OCI-LY7 (cell line): ENCODE measurements around the gene DIRAS1. TPM values are rescaled to one million over a fixed set of nuclear protein-coding genes. Genes with fewer than 3 reads are reported as not detected.

Experiments used
- BruUV-seq: library from RNA; stranded (reverse); fragments of 400-500 nt; replicated peaks from 2 replicates; lab custom pipeline; 2021; lab: Mats Ljungman, UMichigan
- CTCF ChIA-PET: fragments of 300-600 bp; sonication (Branson Sonifier 250); formaldehyde crosslinking; loops from one replicate; lab custom pipeline; 2022; ENCODE audit warnings: antibody characterized with exemption; ENCODE audit not compliant: unreplicated experiment; lab: Charles Lee
- POLR2A ChIA-PET: fragments of 300-600 bp; sonication (Branson Sonifier 250); formaldehyde crosslinking; loops from one replicate; lab custom pipeline; 2022; ENCODE audit warnings: antibody characterized with exemption; lab: Charles Lee
- DNase-seq: peaks from one replicate; pipeline ENCODE4 v3.0.0-alpha.2; 2015; ENCODE audit warnings: low spot score
- H2AFZ ChIP-seq: fragments of 200-600 bp; sonication (generic), shearing (Covaris generic); 2 replicates; pipeline ENCODE4 v1.6.1; 2014; ENCODE audit warnings: mild to moderate bottlenecking, antibody characterized with exemption, low read length, moderate library complexity
- H3K27ac ChIP-seq: fragments of 200-600 bp; sonication (generic); 2 replicates; pipeline ENCODE4 v1.5.1; 2014; ENCODE audit warnings: mixed run types, low read depth, mild to moderate bottlenecking, moderate library complexity, low read length, inconsistent platforms; ENCODE audit not compliant: poor library complexity, severe bottlenecking
- H3K36me3 ChIP-seq: fragments of 200-600 bp; sonication (generic); 2 replicates; pipeline ENCODE4 v1.6.1; 2014; ENCODE audit warnings: mild to moderate bottlenecking, antibody characterized with exemption, low read length, moderate library complexity, mixed read lengths; ENCODE audit not compliant: insufficient read depth
- H3K4me1 ChIP-seq: fragments of 200-600 bp; sonication (generic); 2 replicates; pipeline ENCODE4 v1.5.1; 2014; ENCODE audit warnings: mild to moderate bottlenecking, low read length; ENCODE audit not compliant: insufficient read depth, poor library complexity, severe bottlenecking
- H3K4me2 ChIP-seq: fragments of 200-600 bp; sonication (generic); 2 replicates; pipeline ENCODE4 v1.6.1; 2014; ENCODE audit warnings: mild to moderate bottlenecking, low read length
- H3K4me3 ChIP-seq: fragments of 200-600 bp; sonication (generic); 2 replicates; pipeline ENCODE4 v1.5.1; 2014; ENCODE audit warnings: mild to moderate bottlenecking, low read depth, low read length; ENCODE audit not compliant: poor library complexity, severe bottlenecking
- H3K79me2 ChIP-seq: fragments of 200-600 bp; sonication (generic); 2 replicates; pipeline ENCODE4 v1.6.1; 2016; ENCODE audit warnings: low read depth, mild to moderate bottlenecking, low read length, moderate library complexity, mixed read lengths; ENCODE audit not compliant: insufficient read depth
- H3K9me2 ChIP-seq: fragments of 200-600 bp; sonication (generic); 2 replicates; pipeline ENCODE4 v1.6.1; 2016; ENCODE audit warnings: mild to moderate bottlenecking, low read length, mixed read lengths; ENCODE audit not compliant: insufficient read depth
- H3K9me3 ChIP-seq: fragments of 200-600 bp; sonication (generic); 2 replicates; pipeline ENCODE4 v1.6.1; 2014; ENCODE audit warnings: mild to moderate bottlenecking, mixed run types, low read length, mixed read lengths
- H4K20me1 ChIP-seq: fragments of 200-600 bp; sonication (generic); 2 replicates; pipeline ENCODE4 v1.6.1; 2014; ENCODE audit warnings: mild to moderate bottlenecking, antibody characterized with exemption, low read length, moderate library complexity, mixed read lengths; ENCODE audit not compliant: insufficient read depth
- EZH2phosphoT487 ChIP-seq: fragments of 200-600 bp; sonication (generic); IDR thresholded peaks from 2 replicates; pipeline ENCODE4 v1.6.1; 2018; ENCODE audit warnings: low read depth, borderline replicate concordance, mild to moderate bottlenecking, mixed run types, antibody characterized with exemption, low read length, moderate library complexity, mixed read lengths
- intact Hi-C: fragments of 100-400 bp; cut with micrococcal nuclease; formaldehyde crosslinking; loops from one replicate; pipeline ENCODE4 v1.10.0; 2022; ENCODE audit not compliant: unreplicated experiment
- total RNA-seq, 2 experiments: library from RNA; depleted of rRNA in 1 of 2; stranded (reverse); fragments of >200 nt in 1 of 2; shearing (Covaris generic) in 1 of 2; gene quantifications; 2 replicates each; pipeline ENCODE4 v1.2.3, GENCODE V29; 2014 to 2022
- TF ChIP-seq, protein P1 (sequence below): fragments of 200-600 bp; sonication (generic); conservative IDR thresholded peaks from 2 replicates; pipeline ENCODE4 v1.5.1; 2014; ENCODE audit warnings: mild to moderate bottlenecking, antibody characterized with exemption, low read length, moderate library complexity, mixed read lengths

DIRAS1 gene
- total RNA-seq, 2 experiments from 2014 or later: not detected

DNA sequence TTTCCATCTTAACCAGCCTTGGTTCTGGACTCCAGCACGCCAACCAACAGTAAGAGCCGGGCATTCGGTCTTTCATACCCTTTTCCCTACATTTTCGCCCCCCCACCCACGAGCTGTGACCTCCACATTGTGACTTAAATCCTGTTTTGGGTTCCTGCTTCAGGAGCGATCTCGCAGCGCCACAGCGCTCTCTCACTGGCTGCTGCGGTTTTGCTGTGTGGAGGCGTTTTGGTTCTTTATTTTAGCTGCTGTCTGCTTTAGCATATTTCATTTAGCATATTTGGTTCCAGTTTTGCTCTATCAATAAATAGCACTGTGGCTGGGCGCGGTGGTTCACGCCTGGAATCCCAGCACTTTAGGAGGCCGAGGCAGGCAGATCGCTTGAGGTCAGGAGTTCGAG, 38.2 kb upstream of the DIRAS1 start:
- no peak overlapping the region for H3K27ac ChIP-seq
- no peak for DNase-seq
- no peaks in the 10 kb centered on the region for H3K9me2 ChIP-seq
- BruUV-seq: TSS peak; percentile 42
- peaks cover 91% of the 10 kb centered on the region for H3K36me3 ChIP-seq
- intact Hi-C loops: no loop called here
- CTCF ChIA-PET: no interaction called here
- no peak overlapping the region for H3K4me3 ChIP-seq
- H3K79me2 ChIP-seq: no peaks in the 10 kb centered on the region
- no peak overlapping the region for H3K4me2 ChIP-seq
- TF ChIP-seq, protein P1, sequence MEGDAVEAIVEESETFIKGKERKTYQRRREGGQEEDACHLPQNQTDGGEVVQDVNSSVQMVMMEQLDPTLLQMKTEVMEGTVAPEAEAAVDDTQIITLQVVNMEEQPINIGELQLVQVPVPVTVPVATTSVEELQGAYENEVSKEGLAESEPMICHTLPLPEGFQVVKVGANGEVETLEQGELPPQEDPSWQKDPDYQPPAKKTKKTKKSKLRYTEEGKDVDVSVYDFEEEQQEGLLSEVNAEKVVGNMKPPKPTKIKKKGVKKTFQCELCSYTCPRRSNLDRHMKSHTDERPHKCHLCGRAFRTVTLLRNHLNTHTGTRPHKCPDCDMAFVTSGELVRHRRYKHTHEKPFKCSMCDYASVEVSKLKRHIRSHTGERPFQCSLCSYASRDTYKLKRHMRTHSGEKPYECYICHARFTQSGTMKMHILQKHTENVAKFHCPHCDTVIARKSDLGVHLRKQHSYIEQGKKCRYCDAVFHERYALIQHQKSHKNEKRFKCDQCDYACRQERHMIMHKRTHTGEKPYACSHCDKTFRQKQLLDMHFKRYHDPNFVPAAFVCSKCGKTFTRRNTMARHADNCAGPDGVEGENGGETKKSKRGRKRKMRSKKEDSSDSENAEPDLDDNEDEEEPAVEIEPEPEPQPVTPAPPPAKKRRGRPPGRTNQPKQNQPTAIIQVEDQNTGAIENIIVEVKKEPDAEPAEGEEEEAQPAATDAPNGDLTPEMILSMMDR: no peak
- TF ChIP-seq EZH2phosphoT487: no peak
- H3K4me1 ChIP-seq: no peaks in the 10 kb centered on the region
- POLR2A ChIA-PET: no interaction called here
- H4K20me1 ChIP-seq: no peaks in the 10 kb centered on the region
- H3K9me3 ChIP-seq: no peaks in the 10 kb centered on the region
- H2AFZ ChIP-seq: no peak overlapping the region

DNA sequence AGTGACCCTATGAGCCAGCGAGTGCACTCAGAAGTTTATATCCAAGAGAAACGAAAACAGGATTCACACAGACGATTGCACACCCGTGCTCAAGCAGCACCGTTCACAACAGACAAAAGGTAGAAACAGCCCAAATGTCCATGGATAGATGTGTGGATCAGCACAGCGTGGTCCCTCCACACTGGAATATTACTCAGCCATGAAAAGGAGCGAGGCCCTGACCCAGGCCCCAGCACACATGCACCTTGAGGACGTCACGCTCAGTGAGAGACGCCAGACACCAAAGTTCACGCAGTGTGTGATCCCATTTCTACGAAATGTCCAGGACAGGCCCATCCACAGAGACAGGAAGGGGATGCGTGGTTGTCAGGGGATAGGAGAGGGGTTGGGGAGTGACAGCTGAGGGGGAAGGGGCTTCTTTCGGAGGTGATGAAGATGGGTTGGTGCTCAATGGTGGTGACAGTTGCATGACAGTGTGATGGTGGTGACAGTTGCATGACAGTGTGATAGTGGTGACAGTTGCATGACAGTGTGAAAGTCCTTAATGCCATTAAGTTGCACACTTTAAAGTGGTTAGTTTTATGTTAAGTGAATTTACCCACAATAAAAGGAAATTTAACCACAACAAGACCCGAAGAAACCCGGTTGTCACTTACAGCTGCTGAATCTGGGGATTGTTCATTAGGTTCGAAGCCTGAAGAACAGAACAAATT, 37.6 kb upstream of the DIRAS1 start:
- intact Hi-C loops: no loop called here
- Histone ChIP-seq H4K20me1 (no peaks in the 10 kb centered on the region), H3K79me2 (no peaks in the 10 kb centered on the region), H3K4me2 (no peak overlapping the region), H3K9me2 (no peaks in the 10 kb centered on the region), H3K4me1 (no peaks in the 10 kb centered on the region), H3K36me3 (peaks cover 90% of the 10 kb centered on the region), H3K9me3 (no peaks in the 10 kb centered on the region), H2AFZ (no peak overlapping the region), H3K27ac (no peak overlapping the region), H3K4me3 (no peak overlapping the region)
- DNase-seq: no peak
- POLR2A ChIA-PET: no interaction called here
- TF ChIP-seq, protein P1: no peak
- TF ChIP-seq EZH2phosphoT487: no peak
- BruUV-seq: no TSS peak
- CTCF ChIA-PET: no interaction called here
